ENCODE data around the gene PARD3.

Gene PARD3

GRCh38 chr10:34469446-34469845 lies 345.6 kb downstream of the PARD3 start:
- Histone ChIP-seq H2BK5ac (ENCODE audit: low read depth, low read length, poor library complexity) (no peak overlapping the region), H3K4me1 (ENCODE audit: control insufficient read depth in 1 of 2, insufficient read depth in 2 of 2, low read length in 2 of 2) (peaks cover 0 to 4% of the 10 kb centered on the region in 2 experiments), H2AFZ (ENCODE audit: insufficient read depth, low read length, poor library complexity) (no peak overlapping the region), H4K8ac (ENCODE audit: low read depth, low read length) (no peak overlapping the region), H3K79me2 (ENCODE audit: control insufficient read depth, insufficient read depth, low read length, poor library complexity) (no peaks in the 10 kb centered on the region), H3K23ac (ENCODE audit: low read length) (no peak overlapping the region), H3K4me2 (ENCODE audit: low read length) (no peak overlapping the region), H3K9me3 (ENCODE audit: insufficient read depth, low read depth, low read length) (no peaks in the 10 kb centered on the region), H3K9ac (ENCODE audit: low read length) (no peak overlapping the region), H3K27me3 (ENCODE audit: insufficient read depth, low read length) (no peaks in the 10 kb centered on the region), H3K36me3 (ENCODE audit: control insufficient read depth in 1 of 2, insufficient read depth in 2 of 2, low read length in 2 of 2) (no peaks in the 10 kb centered on the region), H3K79me1 (ENCODE audit: low read length) (no peaks in the 10 kb centered on the region), H3K27ac (ENCODE audit: low read depth, low read length) (no peak overlapping the region), H3K14ac (ENCODE audit: low read length) (no peak overlapping the region), H2AK5ac (ENCODE audit: low read length) (no peak overlapping the region), H3K4ac (ENCODE audit: low read depth, low read length) (no peak overlapping the region), H3K4me3 (ENCODE audit: low read depth, low read length) (no peak overlapping the region), H2BK120ac (ENCODE audit: insufficient read depth, low read length, poor library complexity) (no peak overlapping the region), H3K18ac (ENCODE audit: low read length) (no peak overlapping the region), H4K12ac (ENCODE audit: low read depth, low read length) (no peak overlapping the region), H4K91ac (ENCODE audit: low read depth, low read length) (no peak overlapping the region), H2BK12ac (ENCODE audit: low read length) (no peak overlapping the region)
- no peak for DNase-seq
- no CpG with 5 or more reads among the region's 2 CpGs for WGBS (ENCODE audit: extremely low coverage, insufficient coverage, insufficient read length)

GRCh38 chr10:34467902-34468301 lies 347.2 kb downstream of the PARD3 start:
- Histone ChIP-seq H2BK120ac (ENCODE audit: insufficient read depth, low read length, poor library complexity) (no peak overlapping the region), H3K4me1 (ENCODE audit: control insufficient read depth in 1 of 2, insufficient read depth in 2 of 2, low read length in 2 of 2) (peaks cover 0 to 4% of the 10 kb centered on the region in 2 experiments), H3K4ac (ENCODE audit: low read depth, low read length) (no peak overlapping the region), H3K27ac (ENCODE audit: low read depth, low read length) (no peak overlapping the region), H2BK5ac (ENCODE audit: low read depth, low read length, poor library complexity) (no peak overlapping the region), H4K8ac (ENCODE audit: low read depth, low read length) (no peak overlapping the region), H3K79me2 (ENCODE audit: control insufficient read depth, insufficient read depth, low read length, poor library complexity) (no peaks in the 10 kb centered on the region), H2BK12ac (ENCODE audit: low read length) (no peak overlapping the region), H3K27me3 (ENCODE audit: insufficient read depth, low read length) (no peaks in the 10 kb centered on the region), H2AK5ac (ENCODE audit: low read length) (no peak overlapping the region), H3K23ac (ENCODE audit: low read length) (peak overlapping the region; percentile 40), H4K12ac (ENCODE audit: low read depth, low read length) (no peak overlapping the region), H3K79me1 (ENCODE audit: low read length) (no peaks in the 10 kb centered on the region), H3K4me3 (ENCODE audit: low read depth, low read length) (no peak overlapping the region), H3K36me3 (ENCODE audit: control insufficient read depth in 1 of 2, insufficient read depth in 2 of 2, low read length in 2 of 2) (no peaks in the 10 kb centered on the region), H2AFZ (ENCODE audit: insufficient read depth, low read length, poor library complexity) (no peak overlapping the region), H3K14ac (ENCODE audit: low read length) (no peak overlapping the region), H3K4me2 (ENCODE audit: low read length) (no peak overlapping the region), H3K9ac (ENCODE audit: low read length) (no peak overlapping the region), H3K9me3 (ENCODE audit: insufficient read depth, low read depth, low read length) (no peaks in the 10 kb centered on the region), H3K18ac (ENCODE audit: low read length) (no peak overlapping the region), H4K91ac (ENCODE audit: low read depth, low read length) (no peak overlapping the region)
- DNase-seq = no peak
- WGBS (ENCODE audit: extremely low coverage, insufficient coverage, insufficient read length) = no CpG with 5 or more reads among the region's 2 CpGs

GRCh38 chr10:34467364-34467763 lies 347.7 kb downstream of the PARD3 start:
- Histone ChIP-seq H3K4ac (ENCODE audit: low read depth, low read length) (no peak overlapping the region), H3K4me2 (ENCODE audit: low read length) (no peak overlapping the region), H3K4me1 (ENCODE audit: control insufficient read depth in 1 of 2, insufficient read depth in 2 of 2, low read length in 2 of 2) (peaks cover 0 to 4% of the 10 kb centered on the region in 2 experiments), H2AFZ (ENCODE audit: insufficient read depth, low read length, poor library complexity) (no peak overlapping the region), H3K27me3 (ENCODE audit: insufficient read depth, low read length) (no peaks in the 10 kb centered on the region), H3K27ac (ENCODE audit: low read depth, low read length) (no peak overlapping the region), H4K8ac (ENCODE audit: low read depth, low read length) (no peak overlapping the region), H3K79me1 (ENCODE audit: low read length) (no peaks in the 10 kb centered on the region), H3K36me3 (ENCODE audit: control insufficient read depth in 1 of 2, insufficient read depth in 2 of 2, low read length in 2 of 2) (no peaks in the 10 kb centered on the region), H4K91ac (ENCODE audit: low read depth, low read length) (no peak overlapping the region), H3K23ac (ENCODE audit: low read length) (no peak overlapping the region), H3K14ac (ENCODE audit: low read length) (no peak overlapping the region), H3K4me3 (ENCODE audit: low read depth, low read length) (no peak overlapping the region), H4K12ac (ENCODE audit: low read depth, low read length) (no peak overlapping the region), H3K9ac (ENCODE audit: low read length) (no peak overlapping the region), H2BK5ac (ENCODE audit: low read depth, low read length, poor library complexity) (no peak overlapping the region), H2BK12ac (ENCODE audit: low read length) (no peak overlapping the region), H3K9me3 (ENCODE audit: insufficient read depth, low read depth, low read length) (no peaks in the 10 kb centered on the region), H3K79me2 (ENCODE audit: control insufficient read depth, insufficient read depth, low read length, poor library complexity) (no peaks in the 10 kb centered on the region), H3K18ac (ENCODE audit: low read length) (no peak overlapping the region), H2AK5ac (ENCODE audit: low read length) (no peak overlapping the region), H2BK120ac (ENCODE audit: insufficient read depth, low read length, poor library complexity) (no peak overlapping the region)
- no peak for DNase-seq
- WGBS (ENCODE audit: extremely low coverage, insufficient coverage, insufficient read length) = no CpG with 5 or more reads among the region's 3 CpGs

- Histone ChIP-seq H3K4me3 (ENCODE audit: low read depth, low read length) (no peak overlapping the region), H2AFZ (ENCODE audit: insufficient read depth, low read length, poor library complexity) (no peak overlapping the region), H4K12ac (ENCODE audit: low read depth, low read length) (no peak overlapping the region), H4K91ac (ENCODE audit: low read depth, low read length) (no peak overlapping the region), H2BK12ac (ENCODE audit: low read length) (no peak overlapping the region), H2AK5ac (ENCODE audit: low read length) (no peak overlapping the region), H3K23ac (ENCODE audit: low read length) (no peak overlapping the region), H3K4me2 (ENCODE audit: low read length) (no peak overlapping the region), H3K4me1 (ENCODE audit: control insufficient read depth in 1 of 2, insufficient read depth in 2 of 2, low read length in 2 of 2) (no peaks in the 10 kb centered on the region), H3K36me3 (ENCODE audit: control insufficient read depth in 1 of 2, insufficient read depth in 2 of 2, low read length in 2 of 2) (no peaks in the 10 kb centered on the region), H3K9me3 (ENCODE audit: insufficient read depth, low read depth, low read length) (no peaks in the 10 kb centered on the region), H3K27ac (ENCODE audit: low read depth, low read length) (no peak overlapping the region), H3K79me2 (ENCODE audit: control insufficient read depth, insufficient read depth, low read length, poor library complexity) (no peaks in the 10 kb centered on the region), H3K4ac (ENCODE audit: low read depth, low read length) (no peak overlapping the region), H3K18ac (ENCODE audit: low read length) (no peak overlapping the region), H3K9ac (ENCODE audit: low read length) (no peak overlapping the region), H2BK120ac (ENCODE audit: insufficient read depth, low read length, poor library complexity) (no peak overlapping the region), H3K27me3 (ENCODE audit: insufficient read depth, low read length) (no peaks in the 10 kb centered on the region), H3K14ac (ENCODE audit: low read length) (no peak overlapping the region), H2BK5ac (ENCODE audit: low read depth, low read length, poor library complexity) (no peak overlapping the region), H3K79me1 (ENCODE audit: low read length) (no peaks in the 10 kb centered on the region), H4K8ac (ENCODE audit: low read depth, low read length) (no peak overlapping the region)
- no peak for DNase-seq
- WGBS (ENCODE audit: extremely low coverage, insufficient coverage, insufficient read length) = no CpG with 5 or more reads among the region's 3 CpGs
Observed at GRCh38 chr10:34465678-34466077, 349.4 kb downstream of the PARD3 start.

Measured in trophoblast cell (in vitro differentiated cells and primary cell).